SU-DHL-6 (cell line): ENCODE data around the gene SLITRK2.

Experiments used
- H2AFZ ChIP-seq: fragments of 200-600 bp; sonication (generic); 2 replicates; pipeline ENCODE4 v1.6.1; 2014; ENCODE audit warnings: low read depth, mild to moderate bottlenecking, moderate library complexity, mixed read lengths, antibody characterized with exemption, low read length; ENCODE audit not compliant: severe bottlenecking
- H3F3A ChIP-seq: fragments of 200-600 bp; shearing (Covaris generic); 2 replicates; pipeline ENCODE4 v1.6.0; 2016; ENCODE audit warnings: antibody characterized with exemption, mild to moderate bottlenecking; ENCODE audit not compliant: insufficient read depth
- H3K27ac ChIP-seq: fragments of 200-600 bp; sonication (generic); 2 replicates; pipeline ENCODE4 v1.5.1; 2016; ENCODE audit warnings: low read depth, mild to moderate bottlenecking, low read length, moderate library complexity, mixed read lengths
- H3K27me3 ChIP-seq: fragments of 200-600 bp; sonication (generic), shearing (Covaris generic); 2 replicates; pipeline ENCODE4 v1.6.0; 2014; ENCODE audit warnings: mild to moderate bottlenecking, low read length
- H3K36me3 ChIP-seq: fragments of 200-600 bp; sonication (generic); 2 replicates; pipeline ENCODE4 v1.6.1; 2014; ENCODE audit warnings: mild to moderate bottlenecking, low read length, mixed read lengths
- H3K4me2 ChIP-seq: fragments of 300-600, 200-600 bp; shearing (Covaris generic), sonication (generic); 2 replicates; pipeline ENCODE4 v1.6.0; 2014; ENCODE audit warnings: low read length, low read depth, mild to moderate bottlenecking; ENCODE audit not compliant: poor library complexity, severe bottlenecking
- H3K4me3 ChIP-seq: fragments of 200-600 bp; sonication (generic); 2 replicates; pipeline ENCODE4 v1.5.1; 2014; ENCODE audit warnings: antibody characterized with exemption, low read length, mild to moderate bottlenecking, mixed read lengths; ENCODE audit not compliant: insufficient read depth, poor library complexity, severe bottlenecking
- H3K79me2 ChIP-seq: fragments of 200-600 bp; sonication (generic); 2 replicates; pipeline ENCODE4 v1.6.1; 2014; ENCODE audit warnings: mild to moderate bottlenecking, low read length, moderate library complexity; ENCODE audit not compliant: insufficient read depth
- H3K9ac ChIP-seq: fragments of 200-600 bp; sonication (generic); 2 replicates; pipeline ENCODE4 v1.7.0; 2014; ENCODE audit warnings: mild to moderate bottlenecking, low read length
- H3K9me2 ChIP-seq: fragments of 200-600 bp; sonication (generic); replicated peaks from 2 replicates; pipeline ENCODE4 v1.6.1; 2014; ENCODE audit warnings: low read length; ENCODE audit not compliant: insufficient read depth
- H3K9me3 ChIP-seq: fragments of 200-600 bp; sonication (generic); 2 replicates; pipeline ENCODE4 v1.6.1; 2014; ENCODE audit warnings: low read length, mixed read lengths; ENCODE audit not compliant: insufficient read depth
- H4K20me1 ChIP-seq: fragments of 200-600 bp; sonication (generic); 2 replicates; pipeline ENCODE4 v1.6.1; 2014; ENCODE audit warnings: low read depth, mild to moderate bottlenecking, antibody characterized with exemption, low read length, moderate library complexity, mixed read lengths
- EZH2phosphoT487 ChIP-seq: fragments of 200-600 bp; sonication (generic), shearing (Covaris generic); conservative IDR thresholded peaks from 2 replicates; pipeline ENCODE4 v1.6.1; 2018; ENCODE audit warnings: mild to moderate bottlenecking, antibody characterized with exemption, low read length, moderate library complexity, mixed read lengths
- TF ChIP-seq, protein P1 (sequence below): fragments of 200-600 bp; sonication (generic); IDR thresholded peaks from one replicate; pipeline ENCODE4 v1.5.1; 2017; ENCODE audit warnings: antibody characterized with exemption, mild to moderate bottlenecking, low read length, moderate library complexity; ENCODE audit not compliant: insufficient read depth, poor library complexity, severe bottlenecking

Gene SLITRK2

GRCh38 chrX:145803508-145803907 is 14.1 kb upstream of the SLITRK2 start:
- Histone ChIP-seq H3K27me3 (no peaks in the 10 kb centered on the region), H2AFZ (no peak overlapping the region), H3K4me2 (no peak overlapping the region)

DNA sequence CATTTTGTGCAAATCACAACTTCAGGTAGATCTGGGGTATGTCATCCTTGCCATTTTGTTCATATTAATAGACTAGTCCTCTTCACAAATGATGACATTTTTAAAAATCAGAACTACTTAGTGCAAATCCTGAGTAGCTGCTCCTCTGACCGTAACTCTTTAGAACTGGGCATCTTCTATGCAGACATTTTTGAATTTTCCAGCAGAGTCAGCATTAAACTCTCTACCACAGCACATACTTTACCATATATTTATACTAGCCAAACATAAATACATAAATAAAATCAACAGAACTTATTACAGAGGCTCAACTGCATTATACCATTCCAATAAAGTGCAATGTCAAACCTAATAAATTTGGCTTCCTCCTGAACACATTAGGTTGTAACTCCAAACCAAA is 4.5 kb upstream of the SLITRK2 start:
- no peaks in the 10 kb centered on the region for H3K27me3 ChIP-seq
- H3K27ac ChIP-seq: no peak overlapping the region

More at GRCh38 chrX:145803508-145803907, 14.1 kb upstream of the SLITRK2 start:
- no peak for TF ChIP-seq EZH2phosphoT487
- TF ChIP-seq, protein P1, sequence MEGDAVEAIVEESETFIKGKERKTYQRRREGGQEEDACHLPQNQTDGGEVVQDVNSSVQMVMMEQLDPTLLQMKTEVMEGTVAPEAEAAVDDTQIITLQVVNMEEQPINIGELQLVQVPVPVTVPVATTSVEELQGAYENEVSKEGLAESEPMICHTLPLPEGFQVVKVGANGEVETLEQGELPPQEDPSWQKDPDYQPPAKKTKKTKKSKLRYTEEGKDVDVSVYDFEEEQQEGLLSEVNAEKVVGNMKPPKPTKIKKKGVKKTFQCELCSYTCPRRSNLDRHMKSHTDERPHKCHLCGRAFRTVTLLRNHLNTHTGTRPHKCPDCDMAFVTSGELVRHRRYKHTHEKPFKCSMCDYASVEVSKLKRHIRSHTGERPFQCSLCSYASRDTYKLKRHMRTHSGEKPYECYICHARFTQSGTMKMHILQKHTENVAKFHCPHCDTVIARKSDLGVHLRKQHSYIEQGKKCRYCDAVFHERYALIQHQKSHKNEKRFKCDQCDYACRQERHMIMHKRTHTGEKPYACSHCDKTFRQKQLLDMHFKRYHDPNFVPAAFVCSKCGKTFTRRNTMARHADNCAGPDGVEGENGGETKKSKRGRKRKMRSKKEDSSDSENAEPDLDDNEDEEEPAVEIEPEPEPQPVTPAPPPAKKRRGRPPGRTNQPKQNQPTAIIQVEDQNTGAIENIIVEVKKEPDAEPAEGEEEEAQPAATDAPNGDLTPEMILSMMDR: no peak
- no peaks in the 10 kb centered on the region for H3F3A ChIP-seq
- H4K20me1 ChIP-seq: no peaks in the 10 kb centered on the region
- no peaks in the 10 kb centered on the region for H3K9me3 ChIP-seq
- no peak overlapping the region for H3K27ac ChIP-seq
- no peaks in the 10 kb centered on the region for H3K9me2 ChIP-seq
- no peaks in the 10 kb centered on the region for H3K79me2 ChIP-seq
- H3K36me3 ChIP-seq: no peaks in the 10 kb centered on the region
- no peak overlapping the region for H3K9ac ChIP-seq
- H3K4me3 ChIP-seq: no peak overlapping the region

DNA sequence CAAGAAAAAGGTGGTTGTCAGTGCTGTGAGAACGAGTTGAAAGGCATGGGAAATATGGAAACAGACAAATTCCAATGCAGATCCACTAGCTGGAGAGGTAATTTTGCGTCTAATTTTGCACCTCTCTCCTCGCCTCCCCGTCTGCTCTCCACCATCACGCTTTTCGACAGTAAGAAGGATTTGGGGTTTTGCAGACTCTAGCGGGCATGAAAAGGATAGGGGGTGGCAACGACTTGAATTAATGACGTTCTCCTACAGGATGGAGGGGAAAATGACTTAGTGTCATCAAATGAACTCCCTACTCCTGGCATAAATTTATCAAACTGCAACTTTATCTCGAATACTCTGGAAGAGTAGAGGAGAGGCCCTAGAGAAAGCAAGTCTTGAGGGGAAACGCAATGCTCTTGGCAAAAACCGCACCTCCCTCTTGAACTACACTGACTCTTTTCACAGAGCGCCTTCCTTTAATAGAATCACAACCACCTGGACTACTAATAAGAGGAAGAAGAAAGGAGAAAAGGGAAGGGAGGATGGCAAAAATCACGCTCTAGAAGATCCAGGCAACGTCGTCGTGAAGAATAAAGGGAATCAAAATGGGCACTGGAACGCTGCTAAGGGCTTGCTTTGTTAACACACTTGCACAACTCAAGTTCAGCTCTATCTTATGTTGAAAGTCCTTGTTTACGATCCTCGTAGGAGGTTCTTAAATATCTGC is 871 bp upstream of the SLITRK2 start:
- no peak overlapping the region for H3K27ac ChIP-seq
- no peaks in the 10 kb centered on the region for H4K20me1 ChIP-seq
- no peak overlapping the region for H3K4me2 ChIP-seq
- H3F3A ChIP-seq: no peaks in the 10 kb centered on the region
- no peaks in the 10 kb centered on the region for H3K27me3 ChIP-seq
- no peaks in the 10 kb centered on the region for H3K36me3 ChIP-seq
- no peak overlapping the region for H3K4me3 ChIP-seq
- H2AFZ ChIP-seq: no peak overlapping the region
- no peaks in the 10 kb centered on the region for H3K9me3 ChIP-seq
- no peak for TF ChIP-seq EZH2phosphoT487
- TF ChIP-seq, protein P1: no peak
- no peak overlapping the region for H3K9ac ChIP-seq
- H3K79me2 ChIP-seq: no peaks in the 10 kb centered on the region
- no peaks in the 10 kb centered on the region for H3K9me2 ChIP-seq

More for the DNA sequence above, 4.5 kb upstream of the SLITRK2 start:
- H3K79me2 ChIP-seq: no peaks in the 10 kb centered on the region
- TF ChIP-seq EZH2phosphoT487: no peak
- H3K9ac ChIP-seq: no peak overlapping the region
- H3F3A ChIP-seq: no peaks in the 10 kb centered on the region
- no peaks in the 10 kb centered on the region for H3K36me3 ChIP-seq
- no peak overlapping the region for H3K4me3 ChIP-seq
- H3K4me2 ChIP-seq: no peak overlapping the region
- H3K9me3 ChIP-seq: no peaks in the 10 kb centered on the region
- no peaks in the 10 kb centered on the region for H3K9me2 ChIP-seq
- no peaks in the 10 kb centered on the region for H4K20me1 ChIP-seq
- no peak overlapping the region for H2AFZ ChIP-seq
